Glomerular visceral epithelial cell (primary cell): ENCODE results near the gene PALLD.

Source experiments
- DNase-seq: peaks from one replicate; pipeline ENCODE4 v3.0.0-alpha.2; 2016; ENCODE audit errors: extremely low spot score

PALLD gene

GRCh38 chr4:168622600-168622999 lies 125.7 kb downstream of the PALLD start:
- DNase-seq: no peak

GRCh38 chr4:168623011-168623410 lies 126.2 kb downstream of the PALLD start:
- DNase-seq: no peak

- no peak for DNase-seq
These were observed 126.6 kb downstream of the PALLD start for GRCh38 chr4:168623484-168623883.

GRCh38 chr4:168628251-168628650 lies 131.4 kb downstream of the PALLD start:
- no peak for DNase-seq

GRCh38 chr4:168629566-168629965 lies 132.7 kb downstream of the PALLD start:
- no peak for DNase-seq

GRCh38 chr4:168630445-168631187 lies 133.8 kb downstream of the PALLD start:
- peak; percentile 89 for DNase-seq

GRCh38 chr4:168631241-168632162 lies 134.7 kb downstream of the PALLD start:
- DNase-seq: peak; percentile 81

- DNase-seq: peak; percentile 47
These were observed 135.5 kb downstream of the PALLD start for GRCh38 chr4:168632301-168632725.

GRCh38 chr4:168633064-168633463 lies 136.2 kb downstream of the PALLD start:
- peak; percentile 47 for DNase-seq

- DNase-seq: no peak
These were observed 136.6 kb downstream of the PALLD start for GRCh38 chr4:168633496-168633895.

- peak; percentile 100 for DNase-seq
These were observed 137.5 kb downstream of the PALLD start for GRCh38 chr4:168634276-168634802.

- no peak for DNase-seq
These were observed 139.2 kb downstream of the PALLD start for GRCh38 chr4:168636040-168636439.

GRCh38 chr4:168636506-168637196 lies 139.8 kb downstream of the PALLD start:
- peak; percentile 60 for DNase-seq

GRCh38 chr4:168637872-168638756 lies 141.3 kb downstream of the PALLD start:
- DNase-seq: no peak

GRCh38 chr4:168639914-168640313 lies 143.1 kb downstream of the PALLD start:
- DNase-seq: no peak

- no peak for DNase-seq
These were observed 144.9 kb downstream of the PALLD start for GRCh38 chr4:168641811-168642140.

GRCh38 chr4:168642591-168642990 lies 145.7 kb downstream of the PALLD start:
- no peak for DNase-seq

GRCh38 chr4:168643111-168643795 lies 146.4 kb downstream of the PALLD start:
- DNase-seq: no peak

GRCh38 chr4:168643796-168644159 lies 146.9 kb downstream of the PALLD start:
- DNase-seq: no peak

GRCh38 chr4:168646001-168646768 lies 149.3 kb downstream of the PALLD start:
- DNase-seq: no peak
